HepG2 (cell line): ENCODE results near the gene MAPKAPK3. TPM values are rescaled to one million over a fixed set of nuclear protein-coding genes. Genes with fewer than 3 reads are reported as not detected.

Experiments used
- DMTF1 ChIP-seq: sonication (generic); formaldehyde crosslinking; IDR thresholded peaks from 2 replicates; pipeline ENCODE4 v1.4.0; 2020; ENCODE audit warnings: mild to moderate bottlenecking, missing genetic modification reagents
- GRHL1 ChIP-seq: sonication (generic); formaldehyde crosslinking; conservative IDR thresholded peaks from 2 replicates; pipeline ENCODE4 v1.8.0; 2022; ENCODE audit warnings: missing genetic modification reagents
- KLF11 ChIP-seq: IDR thresholded peaks from 2 replicates; pipeline ENCODE4 v1.6.1; 2016; ENCODE audit warnings: missing compliant biosample characterization
- MAFG ChIP-seq: sonication (generic); formaldehyde crosslinking; IDR thresholded peaks from 2 replicates; pipeline ENCODE4 v1.5.1; 2020; ENCODE audit warnings: mild to moderate bottlenecking, missing genetic modification reagents
- MLX ChIP-seq: IDR thresholded peaks from 2 replicates; pipeline ENCODE4 v1.6.1; 2016
- MTF1 ChIP-seq: sonication (generic); formaldehyde crosslinking; IDR thresholded peaks from 2 replicates; pipeline ENCODE4 v1.5.0; 2020; ENCODE audit warnings: missing genetic modification reagents
- MXD3 ChIP-seq: IDR thresholded peaks from 2 replicates; pipeline ENCODE4 v1.6.1; 2016; ENCODE audit warnings: mild to moderate bottlenecking, missing biosample characterization, missing genetic modification reagents
- NFE2L1 ChIP-seq: sonication (generic); formaldehyde crosslinking; IDR thresholded peaks from 2 replicates; pipeline ENCODE4 v1.4.0; 2020; ENCODE audit warnings: missing genetic modification reagents, mild to moderate bottlenecking, borderline replicate concordance
- PLRG1 ChIP-seq: fragments of 450-650 bp; conservative IDR thresholded peaks from 2 replicates; pipeline ENCODE4 v1.6.1; 2016
- SALL2 ChIP-seq: sonication (generic); formaldehyde crosslinking; IDR thresholded peaks from 2 replicates; pipeline ENCODE4 v1.8.1; 2023; ENCODE audit warnings: mild to moderate bottlenecking, missing genetic modification reagents, inconsistent platforms
- SNAPC4 ChIP-seq: sonication (generic); formaldehyde crosslinking; IDR thresholded peaks from 2 replicates; pipeline ENCODE4 v1.4.0; 2020; ENCODE audit warnings: mild to moderate bottlenecking, missing genetic modification reagents
- ZBTB34 ChIP-seq: sonication (generic); formaldehyde crosslinking; IDR thresholded peaks from 2 replicates; pipeline ENCODE4 v1.8.0; 2022; ENCODE audit warnings: mild to moderate bottlenecking, missing genetic modification reagents
- ZKSCAN5 ChIP-seq: sonication (generic); formaldehyde crosslinking; IDR thresholded peaks from 2 replicates; pipeline ENCODE4 v1.5.1; 2020; ENCODE audit warnings: mild to moderate bottlenecking, missing genetic modification reagents
- ZUFSP ChIP-seq: sonication (generic); formaldehyde crosslinking; IDR thresholded peaks from 2 replicates; pipeline ENCODE4 v1.9.0; 2021; ENCODE audit warnings: missing genetic modification reagents, mild to moderate bottlenecking, borderline replicate concordance
- polyA plus RNA-seq, 8 experiments: library from polyadenylated mRNA; depleted of rRNA in 3 of 8; stranded (reverse) in 7 of 8; unstranded in 1 of 8; fragments of >200 nt; fragmentation: Illumina TruSeq in 4 of 8; extraction: Trizol in 4 of 8; gene quantifications; 2 replicates each; pipeline versions ENCODE4 v1.2.1 to v1.2.3, GENCODE V29; 2011 to 2016; ENCODE audit warnings: low read depth in 4 of 8, missing spikeins in 1 of 8, mixed read lengths in 1 of 8; ENCODE audit not compliant: insufficient read depth in 1 of 8
- total RNA-seq, 5 experiments: library from RNA; depleted of rRNA; stranded (reverse); fragments of >200 nt; fragmentation: Illumina TruSeq; extraction: Trizol; gene quantifications; 2 replicates each; pipeline ENCODE4 v1.2.3, GENCODE V29; 2016; ENCODE audit warnings: low read depth in 1 of 5

Gene MAPKAPK3
- total and polyA plus RNA-seq, 2 of the 13 experiments (the other 11 are each of a cell fraction or from before 2014, with no cell fraction given): 39.9 to 41.2 TPM

- no peak for TF ChIP-seq DMTF1
- TF ChIP-seq SALL2: peak; percentile 63; the same call in 1 of the 2 replicates
- TF ChIP-seq SNAPC4 (CRISPR knock-in tag): peak; percentile 92; the same call in 1 of the 2 replicates
- TF ChIP-seq PLRG1: no peak
- TF ChIP-seq MTF1: no peak
- 0 out of 2 replicates have a peak, but pooled peaks have one; percentile 24 for TF ChIP-seq MLX
- TF ChIP-seq MXD3: peak; percentile 77
- 0 out of 2 replicates have a peak, but pooled peaks have one; percentile 36 for TF ChIP-seq KLF11 (CRISPR knock-in tag)
- no peak for TF ChIP-seq MAFG
- peak; percentile 9; the same call in 1 of the 2 replicates for TF ChIP-seq NFE2L1 (CRISPR knock-in tag)
- TF ChIP-seq ZBTB34 (CRISPR knock-in tag): 0 out of 2 replicates have a peak, but pooled peaks have one; percentile 23
- no peak for TF ChIP-seq GRHL1 (CRISPR knock-in tag)
- TF ChIP-seq ZUFSP (CRISPR knock-in tag): no peak
- TF ChIP-seq ZKSCAN5: no peak
These were observed 47.8 kb upstream of the MAPKAPK3 start, which contains the start of gene HEMK1 (continued) for GRCh38 chr3:50568947-50569749.
